ENCODE data around the gene STAT2.
A peak's percentile ranks its signal among the peaks of the same experiment; 100 is the strongest.
"Not testable (repeated sequence)": the region's sequence is repeated elsewhere in the genome, so short reads cannot be mapped to it uniquely, and the experiment has no call there.

Gene STAT2

DNA sequence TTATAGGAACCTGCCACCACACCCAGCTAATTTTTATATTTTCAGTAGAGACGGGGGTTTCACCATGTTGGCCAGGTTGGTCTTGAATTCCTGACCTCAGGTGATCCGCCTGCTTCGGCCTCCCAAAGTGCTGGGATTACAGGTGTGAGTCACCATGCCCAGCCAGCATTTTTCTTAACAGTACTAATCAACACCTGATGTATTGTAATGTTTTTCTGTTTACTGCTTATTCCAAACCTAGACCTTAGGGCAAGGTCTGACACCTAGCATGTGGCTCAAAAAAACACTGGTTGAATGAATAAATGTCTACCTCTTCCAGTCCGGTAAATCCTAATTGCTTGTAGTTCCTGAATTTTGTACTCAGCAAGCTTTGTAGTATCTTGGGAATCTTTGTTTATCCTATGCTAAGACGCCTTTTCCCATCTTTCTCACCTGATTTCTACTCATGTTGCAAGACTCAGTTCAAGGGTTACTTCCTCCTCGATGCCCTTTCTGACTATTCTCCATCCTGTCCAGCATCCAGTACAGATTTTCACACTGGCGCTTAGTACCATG, 28.9 kb downstream of the STAT2 start:
- no peaks in the 10 kb centered on the region for H3K9me3 ChIP-seq (ENCODE audit: control insufficient read depth in 2 of 2, low read length in 2 of 2)
- no peak overlapping the region for H3K4me3 ChIP-seq (ENCODE audit: low read length in 2 of 2)
- H3K27ac ChIP-seq (ENCODE audit: low read depth in 2 of 2, low read length in 2 of 2), result no peak overlapping the region
- H3K9ac ChIP-seq (ENCODE audit: low read depth in 1 of 2, low read length in 2 of 2), result no peak overlapping the region
- peaks cover 18 to 25% of the 10 kb centered on the region in 2 donors for H3K36me3 ChIP-seq (ENCODE audit: control insufficient read depth in 2 of 2, insufficient read depth in 2 of 2, low read length in 2 of 2)
- H3K27me3 ChIP-seq (ENCODE audit: control insufficient read depth in 2 of 2, insufficient read depth in 2 of 2, low read length in 2 of 2), result no peaks in the 10 kb centered on the region
- peaks cover 6 to 11% of the 10 kb centered on the region in 2 donors for H3K4me1 ChIP-seq (ENCODE audit: control insufficient read depth in 2 of 2, insufficient read depth in 2 of 2, low read length in 2 of 2)

DNA sequence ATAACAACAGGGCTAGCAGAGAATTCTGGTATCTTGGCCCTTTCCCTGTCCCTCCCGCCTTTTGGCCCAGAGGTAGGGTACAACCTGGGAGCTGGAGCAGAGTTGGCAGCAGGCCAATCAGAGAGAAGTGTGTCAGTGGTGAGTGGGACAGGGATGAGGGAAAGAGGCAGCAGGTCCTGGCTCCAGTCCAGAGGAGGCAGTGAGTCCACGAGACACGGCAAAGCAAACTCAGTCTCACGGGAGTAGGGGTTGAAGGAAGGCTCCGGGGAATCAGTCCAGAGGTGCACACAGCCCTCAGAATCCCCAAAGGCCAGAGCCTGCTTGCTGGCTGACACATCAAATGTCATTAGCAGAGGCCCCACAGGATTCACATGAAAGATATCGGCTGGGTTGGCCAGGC, 33.4 kb downstream of the STAT2 start:
- Histone ChIP-seq H3K4me1 (ENCODE audit: control insufficient read depth in 2 of 2, insufficient read depth in 2 of 2, low read length in 2 of 2) (no peaks in the 10 kb centered on the region), H3K36me3 (ENCODE audit: control insufficient read depth in 2 of 2, insufficient read depth in 2 of 2, low read length in 2 of 2) (peaks cover 57 to 67% of the 10 kb centered on the region in 2 donors), H3K9ac (ENCODE audit: low read depth in 1 of 2, low read length in 2 of 2) (no peak overlapping the region), H3K27ac (ENCODE audit: low read depth in 2 of 2, low read length in 2 of 2) (no peak overlapping the region), H3K27me3 (ENCODE audit: control insufficient read depth in 2 of 2, insufficient read depth in 2 of 2, low read length in 2 of 2) (no peaks in the 10 kb centered on the region), H3K9me3 (ENCODE audit: control insufficient read depth in 2 of 2, low read length in 2 of 2) (no peaks in the 10 kb centered on the region), H3K4me3 (ENCODE audit: low read length in 2 of 2) (no peak overlapping the region)

DNA sequence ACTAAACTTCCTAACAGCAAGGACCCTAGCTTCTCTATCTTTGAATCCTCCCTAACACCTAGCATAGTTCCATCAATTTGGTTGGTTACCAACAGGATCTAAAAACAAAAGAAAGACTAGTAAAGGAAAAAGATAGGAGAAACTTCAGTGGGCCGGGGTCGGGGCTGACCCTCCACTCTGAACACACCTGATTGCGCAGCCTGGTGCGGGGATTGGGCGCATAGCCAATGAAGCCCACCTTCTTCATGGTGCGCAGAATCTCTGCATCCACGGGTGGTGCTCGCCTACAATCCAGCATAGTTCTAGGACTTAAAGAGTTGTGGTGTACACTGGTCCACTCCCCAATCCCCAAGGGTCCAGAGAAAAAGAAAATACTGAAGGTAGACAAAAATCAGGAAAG, 33.8 kb downstream of the STAT2 start:
- no peaks in the 10 kb centered on the region for H3K4me1 ChIP-seq (ENCODE audit: control insufficient read depth in 2 of 2, insufficient read depth in 2 of 2, low read length in 2 of 2)
- H3K27ac ChIP-seq (ENCODE audit: low read depth in 2 of 2, low read length in 2 of 2), result no peak overlapping the region
- no peaks in the 10 kb centered on the region for H3K9me3 ChIP-seq (ENCODE audit: control insufficient read depth in 2 of 2, low read length in 2 of 2)
- H3K27me3 ChIP-seq (ENCODE audit: control insufficient read depth in 2 of 2, insufficient read depth in 2 of 2, low read length in 2 of 2), result no peaks in the 10 kb centered on the region
- peaks cover 57 to 67% of the 10 kb centered on the region in 2 donors for H3K36me3 ChIP-seq (ENCODE audit: control insufficient read depth in 2 of 2, insufficient read depth in 2 of 2, low read length in 2 of 2)
- H3K9ac ChIP-seq (ENCODE audit: low read depth in 1 of 2, low read length in 2 of 2), result no peak overlapping the region
- no peak overlapping the region for H3K4me3 ChIP-seq (ENCODE audit: low read length in 2 of 2)

DNA sequence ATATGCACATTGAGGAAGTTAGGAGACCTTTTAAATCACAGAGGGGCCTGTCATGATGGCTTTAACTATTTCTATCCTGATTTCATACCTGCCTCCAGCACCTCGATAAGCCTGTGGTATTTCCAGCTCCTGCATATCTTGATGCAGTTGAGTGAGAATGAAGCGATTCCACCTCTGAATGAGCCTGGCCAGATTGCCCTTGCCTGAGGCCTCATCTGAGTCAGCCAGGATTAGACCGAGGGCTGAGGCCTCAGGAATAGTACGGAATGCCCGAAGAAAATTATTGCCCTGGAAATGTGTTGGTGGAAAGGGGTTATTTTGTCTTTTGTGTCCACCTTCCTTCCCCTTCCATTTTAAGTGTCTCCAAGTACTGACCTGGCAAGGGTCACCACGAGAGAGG, 35.7 kb downstream of the STAT2 start:
- Histone ChIP-seq H3K4me3 (ENCODE audit: low read length in 2 of 2) (no peak overlapping the region), H3K27ac (ENCODE audit: low read depth in 2 of 2, low read length in 2 of 2) (no peak overlapping the region), H3K4me1 (ENCODE audit: control insufficient read depth in 2 of 2, insufficient read depth in 2 of 2, low read length in 2 of 2) (no peaks in the 10 kb centered on the region), H3K36me3 (ENCODE audit: control insufficient read depth in 2 of 2, insufficient read depth in 2 of 2, low read length in 2 of 2) (peaks cover 67 to 75% of the 10 kb centered on the region in 2 donors), H3K9ac (ENCODE audit: low read depth in 1 of 2, low read length in 2 of 2) (no peak overlapping the region), H3K9me3 (ENCODE audit: control insufficient read depth in 2 of 2, low read length in 2 of 2) (no peaks in the 10 kb centered on the region), H3K27me3 (ENCODE audit: control insufficient read depth in 2 of 2, insufficient read depth in 2 of 2, low read length in 2 of 2) (no peaks in the 10 kb centered on the region)

DNA sequence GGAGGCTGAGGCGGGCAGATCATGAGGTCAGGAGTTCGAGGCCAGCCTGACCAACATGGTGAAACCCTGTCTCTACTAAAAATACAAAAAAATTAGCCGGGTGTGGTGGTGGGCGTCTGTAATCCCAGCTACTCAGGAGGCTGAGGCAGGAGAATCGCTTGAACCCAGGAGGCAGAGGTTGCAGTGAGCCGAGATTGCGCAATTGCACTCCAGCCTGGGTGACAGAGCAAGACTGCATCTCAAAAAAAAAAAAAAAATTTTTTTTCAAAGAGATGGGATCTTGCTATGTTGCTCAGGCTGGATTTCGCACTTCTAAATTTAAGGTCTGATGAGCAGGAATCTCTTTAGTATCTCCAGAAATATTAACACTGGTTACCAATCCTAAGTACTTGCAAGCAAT, 38.3 kb downstream of the STAT2 start:
- H3K9me3 ChIP-seq (ENCODE audit: control insufficient read depth in 2 of 2, low read length in 2 of 2); H3K27me3 ChIP-seq (ENCODE audit: control insufficient read depth in 2 of 2, insufficient read depth in 2 of 2, low read length in 2 of 2); H3K9ac ChIP-seq (ENCODE audit: low read depth in 1 of 2, low read length in 2 of 2); H3K27ac ChIP-seq (ENCODE audit: low read depth in 2 of 2, low read length in 2 of 2); H3K4me3 ChIP-seq (ENCODE audit: low read length in 2 of 2); H3K4me1 ChIP-seq (ENCODE audit: control insufficient read depth in 2 of 2, insufficient read depth in 2 of 2, low read length in 2 of 2): not testable (repeated sequence)
- peaks cover 63 to 65% of the 10 kb centered on the region in 2 donors for H3K36me3 ChIP-seq (ENCODE audit: control insufficient read depth in 2 of 2, insufficient read depth in 2 of 2, low read length in 2 of 2)

DNA sequence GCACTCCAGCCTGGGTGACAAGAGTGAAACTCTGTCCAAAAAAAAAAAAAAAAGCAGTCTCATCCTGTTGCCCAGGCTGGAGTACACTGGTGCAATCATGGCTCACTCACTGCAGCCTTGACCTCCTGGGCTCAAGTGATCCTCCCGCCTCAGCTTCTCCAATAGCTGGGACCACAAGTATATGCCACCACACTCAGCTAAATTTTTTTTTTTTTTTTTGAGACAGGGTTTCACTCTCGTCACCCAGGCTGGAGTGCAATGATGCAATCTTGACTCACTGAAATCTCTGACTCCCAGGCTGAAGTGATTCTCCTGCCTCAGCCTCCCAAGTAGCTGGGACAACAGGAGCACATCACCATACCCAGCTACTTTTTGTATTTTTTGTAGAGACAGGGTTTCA, 38.9 kb downstream of the STAT2 start:
- H3K36me3 ChIP-seq (ENCODE audit: control insufficient read depth in 2 of 2, insufficient read depth in 2 of 2, low read length in 2 of 2), result peaks cover 58 to 60% of the 10 kb centered on the region in 2 donors

DNA sequence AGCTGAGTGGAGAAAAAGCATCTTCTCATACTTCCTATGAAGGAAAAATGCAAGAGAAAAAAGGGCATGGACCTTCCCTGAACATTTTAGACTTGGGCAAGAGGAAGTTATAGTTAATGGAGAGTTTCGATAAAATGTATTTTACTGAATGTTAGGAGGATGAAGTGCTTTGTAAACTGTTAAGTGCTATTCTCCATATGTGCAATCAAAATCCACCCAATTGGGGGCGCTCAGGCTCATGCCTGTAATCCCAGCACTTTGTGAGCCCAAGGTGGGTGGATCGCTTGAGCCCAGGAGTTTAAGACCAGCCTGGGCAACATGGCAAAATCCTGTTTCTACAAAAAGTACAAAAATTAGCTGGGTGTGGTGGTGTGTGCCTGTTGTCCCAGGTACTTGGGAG, 42.2 kb downstream of the STAT2 start:
- Histone ChIP-seq H3K9me3 (ENCODE audit: control insufficient read depth in 2 of 2, low read length in 2 of 2) (no peaks in the 10 kb centered on the region), H3K9ac (ENCODE audit: low read depth in 1 of 2, low read length in 2 of 2) (no peak overlapping the region), H3K36me3 (ENCODE audit: control insufficient read depth in 2 of 2, insufficient read depth in 2 of 2, low read length in 2 of 2) (peaks cover 25 to 29% of the 10 kb centered on the region in 2 donors), H3K4me3 (ENCODE audit: low read length in 2 of 2) (no peak overlapping the region), H3K27ac (ENCODE audit: low read depth in 2 of 2, low read length in 2 of 2) (no peak overlapping the region), H3K27me3 (ENCODE audit: control insufficient read depth in 2 of 2, insufficient read depth in 2 of 2, low read length in 2 of 2) (no peaks in the 10 kb centered on the region), H3K4me1 (ENCODE audit: control insufficient read depth in 2 of 2, insufficient read depth in 2 of 2, low read length in 2 of 2) (peaks cover 14 to 15% of the 10 kb centered on the region in 2 donors)

More for the DNA sequence above, 38.9 kb downstream of the STAT2 start:
- H3K9ac ChIP-seq (ENCODE audit: low read depth in 1 of 2, low read length in 2 of 2), result no peak overlapping the region
- no peaks in the 10 kb centered on the region for H3K9me3 ChIP-seq (ENCODE audit: control insufficient read depth in 2 of 2, low read length in 2 of 2)
- no peak overlapping the region for H3K27ac ChIP-seq (ENCODE audit: low read depth in 2 of 2, low read length in 2 of 2)
- H3K27me3 ChIP-seq (ENCODE audit: control insufficient read depth in 2 of 2, insufficient read depth in 2 of 2, low read length in 2 of 2), result no peaks in the 10 kb centered on the region
- peaks cover 6% of the 10 kb centered on the region in 2 donors for H3K4me1 ChIP-seq (ENCODE audit: control insufficient read depth in 2 of 2, insufficient read depth in 2 of 2, low read length in 2 of 2)
- H3K4me3 ChIP-seq (ENCODE audit: low read length in 2 of 2), result no peak overlapping the region

DNA sequence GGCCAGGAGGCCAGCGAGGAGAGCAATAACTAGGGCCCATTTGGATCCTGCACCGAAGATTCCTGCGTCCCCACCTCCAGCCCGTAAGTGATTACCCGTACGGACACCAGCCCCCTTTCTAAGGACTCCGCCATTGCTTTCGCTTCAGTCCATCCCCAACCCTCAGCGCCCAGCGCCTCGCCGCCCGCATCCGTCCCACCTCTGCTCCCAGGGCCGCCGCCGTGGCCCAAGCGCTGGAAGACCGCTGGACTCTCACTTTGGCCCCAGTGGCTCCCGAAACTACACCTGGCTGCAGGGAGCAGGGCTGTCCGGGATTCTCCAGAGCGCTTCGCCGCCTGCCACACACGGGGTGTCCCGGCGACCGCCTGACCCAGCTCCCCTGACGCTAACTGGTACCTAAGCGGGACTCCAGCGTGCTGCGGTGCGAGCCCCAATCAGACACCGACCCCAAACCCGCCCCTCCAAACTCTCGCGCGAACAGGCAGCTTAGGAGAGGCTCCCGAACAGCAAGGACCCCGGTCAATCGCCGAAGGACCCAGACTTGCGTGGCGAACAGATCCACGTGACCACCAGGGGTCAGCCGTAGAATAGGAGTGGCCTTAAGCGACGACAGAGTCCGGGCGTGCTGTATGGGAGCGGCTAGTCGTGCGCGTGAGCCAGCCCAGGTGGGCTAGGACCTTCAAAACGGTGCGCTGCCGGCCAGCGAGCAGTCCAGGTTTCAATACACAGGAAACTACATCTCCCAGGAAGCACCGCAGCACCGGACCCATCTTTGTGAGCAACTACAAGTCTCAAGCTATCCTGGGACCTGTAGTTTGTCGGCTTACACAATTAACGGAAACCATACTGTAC, 44.1 kb downstream of the STAT2 start, which contains the start of gene CNPY2:
Gene CNPY2, minus strand, starts transcription at position 367 of the 852 bp plus-strand sequence. CDS start 771 bp downstream, outside the sequence.
- Histone ChIP-seq H3K9ac (ENCODE audit: low read depth in 1 of 2, low read length in 2 of 2) (peak within 1 kb of the TSS; percentile 85 to 95), H3K9me3 (ENCODE audit: control insufficient read depth in 2 of 2, low read length in 2 of 2) (no peaks in the 10 kb centered on the region), H3K4me3 (ENCODE audit: low read length in 2 of 2) (peak within 1 kb of the TSS; percentile 97 to 99), H3K27me3 (ENCODE audit: control insufficient read depth in 2 of 2, insufficient read depth in 2 of 2, low read length in 2 of 2) (no peaks in the 10 kb centered on the region), H3K4me1 (ENCODE audit: control insufficient read depth in 2 of 2, insufficient read depth in 2 of 2, low read length in 2 of 2) (peaks cover 14 to 15% of the 10 kb centered on the region in 2 donors), H3K36me3 (ENCODE audit: control insufficient read depth in 2 of 2, insufficient read depth in 2 of 2, low read length in 2 of 2) (peaks cover 20 to 25% of the 10 kb centered on the region in 2 donors), H3K27ac (ENCODE audit: low read depth in 2 of 2, low read length in 2 of 2) (peak within 1 kb of the TSS; percentile 97 to 98)

DNA sequence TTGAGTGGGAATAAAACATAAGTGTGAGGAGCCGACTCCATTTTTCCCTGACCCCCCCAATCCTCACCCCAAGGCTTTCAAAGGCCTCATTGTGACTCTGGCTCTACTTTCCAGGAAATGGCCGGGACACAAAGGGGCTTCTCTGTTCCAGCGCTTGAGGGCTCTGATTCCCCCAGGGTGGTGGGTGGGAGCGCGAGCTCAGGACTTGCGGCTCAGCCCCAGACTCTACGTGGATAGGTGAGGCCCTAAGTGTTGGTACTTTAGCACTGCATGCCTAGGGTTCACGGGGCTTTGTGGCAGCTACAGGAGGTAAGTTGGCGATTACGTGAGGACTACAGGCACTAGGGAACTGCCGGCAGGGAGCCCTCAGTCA, 44.7 kb downstream of the STAT2 start:
- Histone ChIP-seq H3K4me3 (ENCODE audit: low read length in 2 of 2) (peak overlapping the region; percentile 97 to 99), H3K9me3 (ENCODE audit: control insufficient read depth in 2 of 2, low read length in 2 of 2) (no peaks in the 10 kb centered on the region), H3K4me1 (ENCODE audit: control insufficient read depth in 2 of 2, insufficient read depth in 2 of 2, low read length in 2 of 2) (peaks cover 14 to 15% of the 10 kb centered on the region in 2 donors), H3K27ac (ENCODE audit: low read depth in 2 of 2, low read length in 2 of 2) (peak overlapping the region; percentile 97 to 98), H3K9ac (ENCODE audit: low read depth in 1 of 2, low read length in 2 of 2) (peak overlapping the region; percentile 85 to 95), H3K36me3 (ENCODE audit: control insufficient read depth in 2 of 2, insufficient read depth in 2 of 2, low read length in 2 of 2) (peaks cover 26 to 31% of the 10 kb centered on the region in 2 donors), H3K27me3 (ENCODE audit: control insufficient read depth in 2 of 2, insufficient read depth in 2 of 2, low read length in 2 of 2) (no peaks in the 10 kb centered on the region)

DNA sequence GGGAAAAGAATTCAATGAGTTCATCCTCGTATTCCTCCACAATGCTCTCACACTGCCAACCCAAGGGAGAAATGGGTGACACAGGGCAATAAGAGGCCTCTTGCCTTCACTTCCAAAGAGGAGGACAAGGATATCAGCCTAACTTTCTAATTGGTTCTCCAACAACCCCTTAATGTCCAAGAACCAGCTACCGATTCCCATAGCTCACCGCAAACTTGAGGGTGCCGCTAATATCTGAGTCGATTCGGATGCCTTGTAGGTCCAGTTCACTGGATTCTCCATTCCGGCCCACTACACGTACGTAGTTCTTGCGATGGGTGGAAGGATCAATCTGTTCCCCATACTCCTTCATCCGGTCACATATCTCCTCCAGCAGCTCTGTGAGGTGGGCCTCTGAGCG, 48.9 kb downstream of the STAT2 start:
- H3K36me3 ChIP-seq (ENCODE audit: control insufficient read depth in 2 of 2, insufficient read depth in 2 of 2, low read length in 2 of 2), result peaks cover 24 to 26% of the 10 kb centered on the region in 2 donors
- H3K9me3 ChIP-seq (ENCODE audit: control insufficient read depth in 2 of 2, low read length in 2 of 2), result no peaks in the 10 kb centered on the region
- no peaks in the 10 kb centered on the region for H3K27me3 ChIP-seq (ENCODE audit: control insufficient read depth in 2 of 2, insufficient read depth in 2 of 2, low read length in 2 of 2)
- H3K27ac ChIP-seq (ENCODE audit: low read depth in 2 of 2, low read length in 2 of 2), result no peak overlapping the region
- H3K4me3 ChIP-seq (ENCODE audit: low read length in 2 of 2), result no peak overlapping the region
- no peak overlapping the region for H3K9ac ChIP-seq (ENCODE audit: low read depth in 1 of 2, low read length in 2 of 2)
- peaks cover 8 to 10% of the 10 kb centered on the region in 2 donors for H3K4me1 ChIP-seq (ENCODE audit: control insufficient read depth in 2 of 2, insufficient read depth in 2 of 2, low read length in 2 of 2)
